ENCODE data around the gene HP1BP3.

DNA sequence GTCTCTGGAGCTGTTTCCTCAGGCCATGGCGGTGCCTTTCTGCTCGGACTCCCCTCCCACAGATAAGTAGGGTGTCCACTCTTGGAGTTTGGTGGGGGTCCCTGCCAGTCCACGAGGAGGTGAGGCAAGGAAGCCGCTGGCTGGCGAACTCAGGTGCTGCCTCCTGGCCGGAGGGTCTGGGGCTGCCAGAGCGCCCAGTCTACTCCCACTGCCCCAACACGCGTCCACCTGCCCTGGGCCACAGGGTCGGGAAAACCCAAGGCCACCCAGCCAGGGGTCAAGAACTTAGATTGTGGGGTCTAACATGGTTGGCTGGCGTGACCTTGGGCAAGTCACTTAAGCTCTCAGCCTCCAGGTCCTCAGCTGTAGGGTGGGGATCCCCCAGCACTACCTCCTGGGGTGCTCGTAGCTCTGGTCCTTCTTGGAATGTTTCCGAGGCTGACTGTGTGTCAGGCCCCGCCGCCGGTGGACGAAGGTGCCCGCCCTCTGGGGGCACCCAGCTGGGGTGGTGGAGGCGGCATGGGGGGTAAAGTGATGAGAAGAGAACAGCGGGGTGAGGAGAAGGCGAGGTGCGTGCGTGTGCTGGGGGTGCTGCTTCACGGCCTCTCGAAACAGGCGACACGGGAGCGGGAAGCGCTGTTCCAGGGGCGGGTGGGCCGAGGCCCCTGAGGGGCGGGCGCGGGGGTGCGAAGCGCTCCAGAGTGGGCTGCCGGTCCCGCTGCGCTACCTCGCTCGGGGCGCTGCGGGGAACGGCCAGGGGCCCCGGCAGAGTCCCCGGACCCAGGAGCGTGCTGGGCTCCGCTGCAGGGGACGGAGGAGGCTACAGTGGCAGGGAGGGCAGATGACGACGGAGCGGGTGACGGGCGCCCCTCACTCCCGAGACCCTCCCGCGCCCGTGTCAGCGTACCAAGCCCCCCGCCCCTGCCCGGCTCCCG lies 55.8 kb downstream of the HP1BP3 start:
- TF ChIP-seq CTCF (IDR thresholded peaks at IDR 0.05) (no peak), POLR2A (IDR thresholded peaks at IDR 0.05) (no peak)

All from gastroesophageal sphincter (tissue), 3 donors.